Astrocyte (in vitro differentiated cells and primary cell): ENCODE measurements around the gene ENOX1. TPM values are rescaled to one million over a fixed set of nuclear protein-coding genes. Genes with fewer than 3 reads are reported as not detected.

Experiments used
- DNase-seq: peaks from one replicate; pipeline ENCODE4 v3.0.0-alpha.2; 2010; ENCODE audit warnings: low read depth
- FAIRE-seq: peaks from 2 replicates; lab custom pipeline; 2011; peaks lifted over from hg19 to GRCh38; lab: Jason Lieb, UNC
- H2AFZ ChIP-seq: 2 replicates; pipeline ENCODE4 v1.6.0; 2012; ENCODE audit warnings: low read depth, low read length, inconsistent platforms
- H3K27ac ChIP-seq: 2 replicates; pipeline ENCODE4 v1.5.1; 2011; ENCODE audit warnings: low read depth, low read length, inconsistent platforms
- H3K27me3 ChIP-seq: 2 replicates; pipeline ENCODE4 v1.6.0; 2011; ENCODE audit warnings: low read length, inconsistent platforms; ENCODE audit not compliant: insufficient read depth
- H3K36me3 ChIP-seq: 2 replicates; pipeline ENCODE4 v1.5.1; 2011; ENCODE audit warnings: low read length, inconsistent platforms; ENCODE audit not compliant: insufficient read depth
- H3K4me1 ChIP-seq: 2 replicates; pipeline ENCODE4 v1.5.1; 2011; ENCODE audit warnings: low read length, inconsistent platforms; ENCODE audit not compliant: insufficient read depth
- H3K4me2 ChIP-seq: 2 replicates; pipeline ENCODE4 v1.6.0; 2012; ENCODE audit warnings: low read length, inconsistent platforms
- H3K4me3 ChIP-seq: 2 replicates; pipeline ENCODE4 v1.5.1; 2011; ENCODE audit warnings: low read depth, mild to moderate bottlenecking, low read length, inconsistent platforms; ENCODE audit not compliant: insufficient read depth
- H3K79me2 ChIP-seq: 2 replicates; pipeline ENCODE4 v1.6.0; 2012; ENCODE audit warnings: mild to moderate bottlenecking, low read length, inconsistent platforms; ENCODE audit not compliant: insufficient read depth
- H3K9ac ChIP-seq: 2 replicates; pipeline ENCODE4 v1.6.0; 2012; ENCODE audit warnings: mild to moderate bottlenecking, low read length, inconsistent platforms
- H3K9me3 ChIP-seq: 2 replicates; pipeline ENCODE4 v1.5.1; 2012; ENCODE audit warnings: low read depth, mild to moderate bottlenecking, low read length, inconsistent platforms; ENCODE audit not compliant: insufficient read depth
- H4K20me1 ChIP-seq: 2 replicates; pipeline ENCODE4 v1.6.0; 2012; ENCODE audit warnings: low read length, inconsistent platforms; ENCODE audit not compliant: insufficient read depth
- H3K27ac Mint-ChIP-seq: one replicate; pipeline ENCODE4 v1.8.0; 2021; ENCODE audit warnings: mild to moderate bottlenecking, mixed read lengths; ENCODE audit not compliant: unreplicated experiment
- H3K27me3 Mint-ChIP-seq: one replicate; pipeline ENCODE4 v1.8.0; 2021; ENCODE audit warnings: low read depth, mixed read lengths; ENCODE audit not compliant: unreplicated experiment
- H3K36me3 Mint-ChIP-seq: one replicate; pipeline ENCODE4 v1.8.0; 2021; ENCODE audit warnings: low read depth, mixed read lengths; ENCODE audit not compliant: unreplicated experiment
- H3K4me1 Mint-ChIP-seq: one replicate; pipeline ENCODE4 v1.8.0; 2021; ENCODE audit warnings: low read depth, mixed read lengths; ENCODE audit not compliant: unreplicated experiment
- H3K4me3 Mint-ChIP-seq: one replicate; pipeline ENCODE4 v1.8.0; 2021; ENCODE audit warnings: mild to moderate bottlenecking, moderate library complexity, mixed read lengths; ENCODE audit not compliant: unreplicated experiment
- H3K9me3 Mint-ChIP-seq: one replicate; pipeline ENCODE4 v1.8.0; 2021; ENCODE audit warnings: mild to moderate bottlenecking, mixed read lengths; ENCODE audit not compliant: unreplicated experiment
- CTCF ChIP-seq: IDR thresholded peaks from 2 replicates; pipeline ENCODE4 v1.5.1; 2011; ENCODE audit warnings: low read depth, mild to moderate bottlenecking, inconsistent platforms, low read length, moderate library complexity; ENCODE audit not compliant: insufficient read depth
- EZH2 ChIP-seq: IDR thresholded peaks from 2 replicates; pipeline ENCODE4 v1.6.1; 2012; ENCODE audit warnings: mild to moderate bottlenecking, low read length, inconsistent platforms; ENCODE audit not compliant: insufficient read depth
- total RNA-seq: library from RNA; stranded (reverse); gene quantifications from 2 replicates; pipeline ENCODE4 v1.2.1, GENCODE V29; 2021

ENOX1 gene
- total RNA-seq, 1 donor from 2014 or later, result 2.3 TPM

DNA sequence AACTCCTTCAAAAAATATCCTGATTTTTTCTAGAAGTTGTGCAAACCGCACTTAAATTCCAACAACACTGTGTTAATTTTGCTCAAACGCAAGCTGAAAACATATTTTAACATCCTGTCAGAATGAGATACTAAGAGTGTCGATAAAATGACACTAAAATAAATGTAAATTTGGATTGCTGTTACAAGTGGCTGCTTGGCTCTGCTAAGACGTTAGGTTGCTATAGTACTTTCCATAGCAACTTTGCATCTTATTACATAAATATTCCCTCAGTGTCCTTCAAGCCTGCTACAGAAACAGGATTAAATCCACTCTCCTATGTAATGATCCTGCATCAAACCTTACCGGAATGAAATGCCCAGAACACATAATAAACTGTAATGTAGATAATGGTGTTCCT, 471.2 kb downstream of the ENOX1 start:
- Mint-ChIP-seq H3K9me3 (no peaks in the 10 kb centered on the region), H3K4me1 (peaks cover 17% of the 10 kb centered on the region), H3K27me3 (peaks cover 3% of the 10 kb centered on the region), H3K4me3 (no peak overlapping the region), H3K36me3 (no peaks in the 10 kb centered on the region), H3K27ac (no peak overlapping the region)
- Histone ChIP-seq H3K27ac (no peak overlapping the region), H3K36me3 (no peaks in the 10 kb centered on the region), H2AFZ (no peak overlapping the region), H3K27me3 (no peaks in the 10 kb centered on the region), H3K79me2 (no peaks in the 10 kb centered on the region), H3K9me3 (no peaks in the 10 kb centered on the region), H3K4me2 (no peak overlapping the region), H3K4me1 (peaks cover 12% of the 10 kb centered on the region), H3K9ac (no peak overlapping the region), H3K4me3 (no peak overlapping the region), H4K20me1 (no peaks in the 10 kb centered on the region)
- DNase-seq, result no peak
- no peak for TF ChIP-seq CTCF
- no peak for TF ChIP-seq EZH2
- FAIRE-seq, result no peak

DNA sequence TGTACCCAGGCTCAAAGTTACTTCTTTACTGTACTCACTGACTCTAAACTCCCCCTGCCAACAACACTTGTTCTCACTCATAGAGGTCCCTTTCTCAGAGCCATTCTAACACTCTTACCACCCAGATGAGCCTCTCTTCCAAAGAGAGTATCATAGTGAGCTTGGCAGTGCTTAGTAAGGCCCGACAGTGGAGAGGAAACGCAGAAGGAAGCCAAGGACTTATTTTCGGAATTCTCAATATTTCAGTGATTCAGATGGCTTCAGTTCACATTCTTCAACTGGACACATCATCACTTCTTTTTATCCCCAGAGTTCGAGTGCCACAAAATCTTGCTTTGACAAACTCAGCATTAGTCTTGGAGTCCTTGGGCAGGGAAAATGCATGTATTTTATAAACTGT, 477.5 kb downstream of the ENOX1 start:
- no peaks in the 10 kb centered on the region for H3K27me3 ChIP-seq
- H3K4me1 ChIP-seq, result peaks cover 6% of the 10 kb centered on the region
- DNase-seq (peak; percentile 16), FAIRE-seq (peak; percentile 37)
- H3K9ac ChIP-seq, result no peak overlapping the region
- H2AFZ ChIP-seq, result no peak overlapping the region
- no peak overlapping the region for H3K4me2 ChIP-seq
- Mint-ChIP-seq H3K27ac (no peak overlapping the region), H3K27me3 (peaks cover 3% of the 10 kb centered on the region), H3K4me1 (peaks cover 18% of the 10 kb centered on the region), H3K36me3 (no peaks in the 10 kb centered on the region), H3K9me3 (no peaks in the 10 kb centered on the region), H3K4me3 (no peak overlapping the region)
- H3K27ac ChIP-seq, result no peak overlapping the region
- H3K79me2 ChIP-seq, result no peaks in the 10 kb centered on the region
- no peaks in the 10 kb centered on the region for H4K20me1 ChIP-seq
- no peaks in the 10 kb centered on the region for H3K36me3 ChIP-seq
- TF ChIP-seq EZH2, result no peak
- no peak for TF ChIP-seq CTCF
- no peak overlapping the region for H3K4me3 ChIP-seq
- no peaks in the 10 kb centered on the region for H3K9me3 ChIP-seq

GRCh38 chr13:43307921-43308433, 478.8 kb downstream of the ENOX1 start:
- H3K27me3 Mint-ChIP-seq, result peaks cover 3% of the 10 kb centered on the region
- H3K9me3 Mint-ChIP-seq, result no peaks in the 10 kb centered on the region
- Histone ChIP-seq H3K36me3 (no peaks in the 10 kb centered on the region), H3K4me3 (no peak overlapping the region), H3K79me2 (no peaks in the 10 kb centered on the region), H3K27ac (no peak overlapping the region), H3K4me1 (peaks cover 6% of the 10 kb centered on the region), H3K27me3 (no peaks in the 10 kb centered on the region), H3K4me2 (no peak overlapping the region), H3K9ac (no peak overlapping the region), H4K20me1 (no peaks in the 10 kb centered on the region), H2AFZ (no peak overlapping the region), H3K9me3 (no peaks in the 10 kb centered on the region)
- H3K4me3 Mint-ChIP-seq, result no peak overlapping the region
- H3K4me1 Mint-ChIP-seq, result peaks cover 21% of the 10 kb centered on the region
- TF ChIP-seq EZH2 (no peak), CTCF (no peak)
- peak overlapping the region; percentile 84 for H3K27ac Mint-ChIP-seq
- H3K36me3 Mint-ChIP-seq, result no peaks in the 10 kb centered on the region
- no peak for FAIRE-seq
- DNase-seq, result peak; percentile 73
